ENCODE results near the gene CCSER1.

Gene CCSER1

GRCh38 chr4:90227177-90227576 lies 100.0 kb downstream of the CCSER1 start:
- H3K9ac ChIP-seq (ENCODE audit: low read length), result no peak overlapping the region

GRCh38 chr4:90234916-90235547 lies 107.8 kb downstream of the CCSER1 start:
- Histone ChIP-seq H3K9me2 (ENCODE audit: low read depth, low read length) (no peaks in the 10 kb centered on the region), H3F3A (ENCODE audit: insufficient read depth, low read length) (no peaks in the 10 kb centered on the region), H4K20me1 (ENCODE audit: insufficient read depth, low read length) (no peaks in the 10 kb centered on the region), H3K79me2 (ENCODE audit: insufficient read depth, low read length) (no peaks in the 10 kb centered on the region), H3K4me2 (ENCODE audit: low read length) (no peak overlapping the region), H3K27me3 (ENCODE audit: insufficient read depth, low read length) (no peaks in the 10 kb centered on the region), H3K9me3 (ENCODE audit: low read length) (no peaks in the 10 kb centered on the region), H2AFZ (ENCODE audit: low read length) (no peak overlapping the region), H3K9ac (ENCODE audit: low read length) (no peak overlapping the region), H3K27ac (ENCODE audit: low read depth, low read length, poor library complexity, severe bottlenecking) (no peak overlapping the region), H3K36me3 (ENCODE audit: insufficient read depth, low read length) (no peaks in the 10 kb centered on the region), H3K4me1 (ENCODE audit: insufficient read depth, low read length, severe bottlenecking) (no peaks in the 10 kb centered on the region), H3K4me3 (ENCODE audit: low read depth, low read length, poor library complexity, severe bottlenecking) (no peak overlapping the region)
- TF ChIP-seq CTCF (IDR thresholded peaks at IDR 0.05; ENCODE audit: low read length) (no peak), EZH2 (IDR thresholded peaks at IDR 0.05; ENCODE audit: borderline replicate concordance, low read length) (no peak)

More at GRCh38 chr4:90227177-90227576, 100.0 kb downstream of the CCSER1 start:
- no peak overlapping the region for H3K4me2 ChIP-seq (ENCODE audit: low read length)
- no peaks in the 10 kb centered on the region for H4K20me1 ChIP-seq (ENCODE audit: insufficient read depth, low read length)
- H3K79me2 ChIP-seq (ENCODE audit: insufficient read depth, low read length), result no peaks in the 10 kb centered on the region
- no peak overlapping the region for H2AFZ ChIP-seq (ENCODE audit: low read length)
- H3K27ac ChIP-seq (ENCODE audit: low read depth, low read length, poor library complexity, severe bottlenecking), result no peak overlapping the region
- no peaks in the 10 kb centered on the region for H3K4me1 ChIP-seq (ENCODE audit: insufficient read depth, low read length, severe bottlenecking)
- H3K4me3 ChIP-seq (ENCODE audit: low read depth, low read length, poor library complexity, severe bottlenecking), result no peak overlapping the region
- no peaks in the 10 kb centered on the region for H3K36me3 ChIP-seq (ENCODE audit: insufficient read depth, low read length)
- no peaks in the 10 kb centered on the region for H3K27me3 ChIP-seq (ENCODE audit: insufficient read depth, low read length)
- H3K9me2 ChIP-seq (ENCODE audit: low read depth, low read length), result no peaks in the 10 kb centered on the region
- H3F3A ChIP-seq (ENCODE audit: insufficient read depth, low read length), result no peaks in the 10 kb centered on the region
- TF ChIP-seq EZH2 (IDR thresholded peaks at IDR 0.05; ENCODE audit: borderline replicate concordance, low read length) (no peak), CTCF (IDR thresholded peaks at IDR 0.05; ENCODE audit: low read length) (no peak)
- no peaks in the 10 kb centered on the region for H3K9me3 ChIP-seq (ENCODE audit: low read length)

GRCh38 chr4:90237751-90238530 lies 110.7 kb downstream of the CCSER1 start:
- no peak overlapping the region for H2AFZ ChIP-seq (ENCODE audit: low read length)
- H3K36me3 ChIP-seq (ENCODE audit: insufficient read depth, low read length), result no peaks in the 10 kb centered on the region
- no peaks in the 10 kb centered on the region for H4K20me1 ChIP-seq (ENCODE audit: insufficient read depth, low read length)
- no peak overlapping the region for H3K9ac ChIP-seq (ENCODE audit: low read length)
- H3K27me3 ChIP-seq (ENCODE audit: insufficient read depth, low read length), result no peaks in the 10 kb centered on the region
- no peak overlapping the region for H3K4me2 ChIP-seq (ENCODE audit: low read length)
- no peaks in the 10 kb centered on the region for H3K9me2 ChIP-seq (ENCODE audit: low read depth, low read length)
- no peak for TF ChIP-seq CTCF (IDR thresholded peaks at IDR 0.05; ENCODE audit: low read length)
- no peak overlapping the region for H3K4me3 ChIP-seq (ENCODE audit: low read depth, low read length, poor library complexity, severe bottlenecking)
- no peak overlapping the region for H3K27ac ChIP-seq (ENCODE audit: low read depth, low read length, poor library complexity, severe bottlenecking)
- no peaks in the 10 kb centered on the region for H3K4me1 ChIP-seq (ENCODE audit: insufficient read depth, low read length, severe bottlenecking)
- H3K9me3 ChIP-seq (ENCODE audit: low read length), result no peaks in the 10 kb centered on the region
- no peaks in the 10 kb centered on the region for H3K79me2 ChIP-seq (ENCODE audit: insufficient read depth, low read length)
- H3F3A ChIP-seq (ENCODE audit: insufficient read depth, low read length), result no peaks in the 10 kb centered on the region

Data from OCI-LY1 (cell line).